Sigmoid colon (tissue), 7 donors: ENCODE measurements around the gene COL3A1. TPM values are rescaled to one million over a fixed set of nuclear protein-coding genes. Genes with fewer than 3 reads are reported as not detected.

Experiments used
- DNase-seq: peaks from one replicate; pipeline ENCODE4 v3.0.0-alpha.2; 2019
- H3K27ac ChIP-seq, 4 donors: fragments of 200-600 bp; sonication (generic); one replicate each; pipeline ENCODE4 v1.5.1; 2016 to 2019; ENCODE audit warnings: mild to moderate bottlenecking in 1 of 4
- H3K27me3 ChIP-seq, 3 donors: fragments of 200-600 bp; sonication (generic); one replicate each; pipeline ENCODE4 v1.5.1; 2019; ENCODE audit warnings: mild to moderate bottlenecking in 1 of 3
- H3K36me3 ChIP-seq, 4 donors: fragments of 200-600 bp; sonication (generic); one replicate each; pipeline ENCODE4 v1.5.1; 2016 to 2019
- H3K4me1 ChIP-seq, 4 donors: fragments of 200-600 bp; sonication (generic); one replicate each; pipeline ENCODE4 v1.5.1; 2017 to 2019
- H3K4me3 ChIP-seq, 4 donors: fragments of 200-600 bp; sonication (generic); one replicate each; pipeline ENCODE4 v1.5.1; 2017 to 2019; ENCODE audit warnings: mild to moderate bottlenecking in 2 of 4, moderate library complexity in 1 of 4
- H3K9me3 ChIP-seq, 4 donors: fragments of 200-600 bp in 3 of 4; sonication (generic) in 3 of 4; one replicate each; pipeline versions ENCODE4 v1.5.1 to v1.6.1; 2013 to 2019
- CTCF ChIP-seq, 4 experiments: fragments of 450-650 bp in 3 of 4; fragments of 200-600 bp in 1 of 4; IDR thresholded peaks; one replicate each; pipeline ENCODE4 v1.5.1; 2016 to 2019; ENCODE audit warnings: antibody characterized with exemption in 4 of 4, mild to moderate bottlenecking in 3 of 4, moderate library complexity in 2 of 4
- EP300 ChIP-seq, 4 donors: sonication (generic); formaldehyde crosslinking; IDR thresholded peaks; one replicate each; pipeline ENCODE4 v1.6.1; 2017; ENCODE audit warnings: antibody characterized with exemption in 4 of 4
- POLR2A ChIP-seq, 2 donors: fragments of 450-650 bp; IDR thresholded peaks; one replicate each; pipeline ENCODE4 v1.6.1; 2016; ENCODE audit warnings: antibody characterized with exemption in 2 of 2, mild to moderate bottlenecking in 2 of 2, moderate library complexity in 2 of 2
- POLR2AphosphoS5 ChIP-seq, 4 donors: sonication (generic); formaldehyde crosslinking; IDR thresholded peaks; one replicate each; pipeline ENCODE4 v1.6.1; 2017; ENCODE audit warnings: antibody characterized with exemption in 4 of 4
- WGBS, 2 donors: extraction: QIAGEN DNeasy Blood & Tissue Kit; methylation state at CpG; one replicate each; pipeline ENCODE4 v1.1.7; 2013; 5-methylcytosine and 5-hydroxymethylcytosine counted together
- intact Hi-C: fragments of 100-400 bp; cut with DNase I; formaldehyde crosslinking; loops from one replicate; pipeline ENCODE4 v1.15.1; 2023
- polyA plus RNA-seq, 3 donors: library from polyadenylated mRNA; stranded (reverse); fragments of 200-250 nt; gene quantifications; one replicate each; pipeline ENCODE4 v1.2.3, GENCODE V29; 2013
- total RNA-seq, 4 donors: library from RNA; depleted of rRNA; stranded (reverse); fragments of >200 nt; gene quantifications; one replicate each; pipeline ENCODE4 v1.1.0, GENCODE V29; 2016
- donor health status: healthy with polysubstance abuse.
- donor health status: Bipolar disorder and iron deficiency.
- donor health status: healthy.

Gene COL3A1
- total and polyA plus RNA-seq, 7 donors, result 29.1 to 1,567 (median 294) TPM

GRCh38 chr2:189008555-189009262 lies 34.5 kb downstream of the COL3A1 start:
- H3K36me3 ChIP-seq, result peaks cover 39 to 93% (median 57%) of the 10 kb centered on the region in 4 donors
- WGBS, 2 donors, result 80 to 86% methylated on average over 9 of the region's 9 CpGs
- H3K4me3 ChIP-seq, result no peak overlapping the region
- DNase-seq, result no peak
- no peak overlapping the region for H3K27ac ChIP-seq
- H3K4me1 ChIP-seq, result peaks cover 0 to 22% (median 8%) of the 10 kb centered on the region in 4 donors
- TF ChIP-seq CTCF (IDR thresholded peaks at IDR 0.05) (no peak), POLR2AphosphoS5 (IDR thresholded peaks at IDR 0.05) (no peak), EP300 (IDR thresholded peaks at IDR 0.05) (no peak), POLR2A (IDR thresholded peaks at IDR 0.05) (no peak)
- H3K9me3 ChIP-seq, result no peaks in the 10 kb centered on the region
- no peaks in the 10 kb centered on the region for H3K27me3 ChIP-seq
- intact Hi-C loops, result no loop called here

- peaks cover 0 to 36% (median 18%) of the 10 kb centered on the region in 4 donors for H3K4me1 ChIP-seq
- WGBS, 2 donors, result 60 to 72% methylated on average over 6 of the region's 6 CpGs
- no peak for DNase-seq
- peak overlapping the region in 1 of 4 donors; percentile 52 for H3K27ac ChIP-seq
- intact Hi-C loops, result loop anchor here (5.0 kb wide), 1 partner anchor 42 kb away; no protein-coding TSS in a partner anchor
- no peaks in the 10 kb centered on the region for H3K27me3 ChIP-seq
- peaks cover 30 to 75% (median 42%) of the 10 kb centered on the region in 4 donors for H3K36me3 ChIP-seq
- TF ChIP-seq CTCF (IDR thresholded peaks at IDR 0.05) (no peak), POLR2AphosphoS5 (IDR thresholded peaks at IDR 0.05) (no peak), EP300 (IDR thresholded peaks at IDR 0.05) (no peak), POLR2A (IDR thresholded peaks at IDR 0.05) (no peak)
- no peaks in the 10 kb centered on the region for H3K9me3 ChIP-seq
- no peak overlapping the region for H3K4me3 ChIP-seq
Observed at GRCh38 chr2:189010536-189010935, 36.4 kb downstream of the COL3A1 start.

- WGBS, 2 donors, result 66 to 83% methylated on average over 1 of the region's 1 CpG
- intact Hi-C loops, result loop anchor here (5.0 kb wide), 1 partner anchor 40 kb away; no protein-coding TSS in a partner anchor
- no peak for DNase-seq
- Histone ChIP-seq H3K27ac (peak overlapping the region in 2 of 4 donors; percentile 26 to 52), H3K4me1 (peaks cover 0 to 36% (median 15%) of the 10 kb centered on the region in 4 donors), H3K9me3 (no peaks in the 10 kb centered on the region), H3K27me3 (no peaks in the 10 kb centered on the region), H3K4me3 (no peak overlapping the region), H3K36me3 (peaks cover 17 to 56% (median 31%) of the 10 kb centered on the region in 4 donors)
- TF ChIP-seq POLR2AphosphoS5 (IDR thresholded peaks at IDR 0.05) (no peak), CTCF (IDR thresholded peaks at IDR 0.05) (no peak), POLR2A (IDR thresholded peaks at IDR 0.05) (no peak), EP300 (IDR thresholded peaks at IDR 0.05) (no peak)
Observed at GRCh38 chr2:189012351-189012750, 38.2 kb downstream of the COL3A1 start.

GRCh38 chr2:189013031-189013430 lies 38.9 kb downstream of the COL3A1 start:
- Histone ChIP-seq H3K9me3 (no peaks in the 10 kb centered on the region), H3K4me1 (peaks cover 0 to 36% (median 15%) of the 10 kb centered on the region in 4 donors), H3K4me3 (no peak overlapping the region), H3K27me3 (no peaks in the 10 kb centered on the region), H3K27ac (peak overlapping the region in 2 of 4 donors; percentile 13 to 52), H3K36me3 (peaks cover 13 to 50% (median 25%) of the 10 kb centered on the region in 4 donors)
- intact Hi-C loops, result loop anchor here (5.0 kb wide), 1 partner anchor 39 kb away; no protein-coding TSS in a partner anchor
- no peak for DNase-seq
- WGBS, 2 donors, result 84 to 85% methylated on average over 3 of the region's 3 CpGs
- TF ChIP-seq CTCF (IDR thresholded peaks at IDR 0.05) (no peak), POLR2A (IDR thresholded peaks at IDR 0.05) (no peak), POLR2AphosphoS5 (IDR thresholded peaks at IDR 0.05) (no peak), EP300 (IDR thresholded peaks at IDR 0.05) (no peak)
